A549 treated with RU486 at 1 μM for 4 hours (cell line): ENCODE measurements around the gene HS3ST5. TPM values are rescaled to one million over a fixed set of nuclear protein-coding genes. Genes with fewer than 3 reads are reported as not detected.

Experiments
- total RNA-seq: library from RNA; stranded (reverse); fragments of 200-300 nt; extraction: Qiagen RNA extraction; gene quantifications from 5 replicates; pipeline ENCODE4 v1.2.3, GENCODE V29; 2022; ENCODE audit warnings: low read depth

The HS3ST5 gene, protein sequence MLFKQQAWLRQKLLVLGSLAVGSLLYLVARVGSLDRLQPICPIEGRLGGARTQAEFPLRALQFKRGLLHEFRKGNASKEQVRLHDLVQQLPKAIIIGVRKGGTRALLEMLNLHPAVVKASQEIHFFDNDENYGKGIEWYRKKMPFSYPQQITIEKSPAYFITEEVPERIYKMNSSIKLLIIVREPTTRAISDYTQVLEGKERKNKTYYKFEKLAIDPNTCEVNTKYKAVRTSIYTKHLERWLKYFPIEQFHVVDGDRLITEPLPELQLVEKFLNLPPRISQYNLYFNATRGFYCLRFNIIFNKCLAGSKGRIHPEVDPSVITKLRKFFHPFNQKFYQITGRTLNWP
- not detected in 5 replicates for total RNA-seq

DNA sequence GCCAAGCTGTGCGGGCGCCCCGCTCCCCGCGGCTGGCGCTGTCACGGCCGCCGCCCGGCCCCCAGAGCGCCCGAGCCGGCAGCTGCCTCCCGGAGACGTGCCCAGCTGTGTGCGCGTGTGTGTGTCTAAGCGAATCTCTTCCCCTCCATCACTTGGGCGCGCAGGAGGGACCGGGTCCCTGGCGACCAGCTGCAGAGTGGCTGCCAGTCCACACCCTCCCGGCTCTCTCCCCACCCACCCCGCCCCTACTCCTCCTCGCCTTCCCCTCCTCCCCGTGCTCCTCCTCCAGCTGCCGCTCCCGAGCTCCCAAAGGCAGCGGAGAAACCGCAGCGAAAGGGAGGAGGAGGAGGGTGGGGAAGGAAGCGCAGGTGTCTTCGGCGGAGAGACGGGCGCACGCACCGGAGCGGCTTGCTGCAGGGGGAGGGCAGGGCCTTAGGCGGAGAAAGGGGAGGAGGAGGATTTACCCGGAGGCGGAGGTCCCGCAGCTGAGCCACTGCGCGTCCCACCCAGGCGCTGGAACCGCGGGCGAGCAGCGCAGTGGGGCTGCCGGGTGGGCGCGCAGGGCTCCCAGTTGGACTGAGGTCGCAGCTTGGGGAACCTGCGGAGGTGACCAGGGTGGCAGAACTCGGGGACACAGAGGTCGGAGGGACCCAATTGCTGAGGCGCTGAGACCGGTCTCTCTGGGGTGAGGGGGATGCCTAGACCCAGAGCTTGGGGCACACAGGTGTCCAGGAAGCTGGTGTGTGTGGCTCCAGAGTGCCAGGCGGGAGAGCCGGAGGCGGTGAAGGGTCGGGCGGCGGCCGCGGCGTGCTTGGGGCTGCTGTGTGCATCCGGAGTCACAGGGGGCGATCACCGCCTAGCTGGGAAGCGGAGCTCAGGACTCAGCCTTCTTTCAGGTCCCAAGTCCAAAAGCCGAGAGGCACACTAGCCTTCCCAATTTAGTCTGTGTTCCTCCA, at the start of gene HS3ST5:
TSS of gene HS3ST5 (minus strand) at position 198 of the 956 bp plus-strand sequence. CDS start 280,178 bp downstream, outside the sequence.

